Stomach (tissue), 19 donors: ENCODE measurements around the gene VCX3B. TPM values are rescaled to one million over a fixed set of nuclear protein-coding genes. Genes with fewer than 3 reads are reported as not detected.
"Not testable (repeated sequence)": the region's sequence is repeated elsewhere in the genome, so short reads cannot be mapped to it uniquely, and the experiment has no call there.

Source experiments
- DNase-seq, 2 donors: peaks; one replicate each; pipeline versions ENCODE4 v3.0.0 to v3.0.0-alpha.2; 2013 to 2019
- H3K27ac ChIP-seq, 5 donors: fragments of 200-600 bp in 4 of 5; sonication (generic) in 4 of 5; one replicate each; pipeline ENCODE4 v1.5.1; 2013 to 2019; ENCODE audit warnings: mild to moderate bottlenecking in 1 of 5, moderate library complexity in 1 of 5
- H3K27me3 ChIP-seq, 3 donors: fragments of 200-600 bp; sonication (generic); one replicate each; pipeline ENCODE4 v1.5.1; 2017 to 2019; ENCODE audit warnings: mixed run types in 1 of 3
- H3K36me3 ChIP-seq, 4 donors: fragments of 200-600 bp; sonication (generic); 1 replicate in 3 of 4; 2 replicates in 1 of 4; pipeline ENCODE4 v1.5.1; 2016 to 2019
- H3K4me1 ChIP-seq, 4 donors: fragments of 200-600 bp; sonication (generic); one replicate each; pipeline ENCODE4 v1.5.1; 2016 to 2019
- H3K4me3 ChIP-seq, 4 donors: fragments of 200-600 bp; sonication (generic) in 3 of 4; one replicate each; pipeline ENCODE4 v1.5.1; 2016 to 2019; ENCODE audit warnings: mild to moderate bottlenecking in 1 of 4
- H3K9me3 ChIP-seq, 4 donors: fragments of 200-600 bp; sonication (generic); one replicate each; pipeline ENCODE4 v1.5.1; 2016 to 2019
- EP300 ChIP-seq: sonication (generic); formaldehyde crosslinking; IDR thresholded peaks from one replicate; pipeline ENCODE4 v1.6.1; 2017; ENCODE audit warnings: antibody characterized with exemption
- POLR2A ChIP-seq, 4 donors: fragments of 450-650 bp; IDR thresholded peaks; one replicate each; pipeline ENCODE4 v1.6.1; 2016; ENCODE audit warnings: antibody characterized with exemption in 4 of 4, control low read depth in 2 of 4, mild to moderate bottlenecking in 1 of 4, moderate library complexity in 1 of 4
- POLR2AphosphoS5 ChIP-seq, 3 donors: sonication (generic); formaldehyde crosslinking; IDR thresholded peaks; one replicate each; pipeline ENCODE4 v1.6.1; 2016; ENCODE audit warnings: antibody characterized with exemption in 3 of 3
- WGBS, 5 donors: extraction: QIAGEN DNeasy Blood & Tissue Kit in 3 of 5; methylation state at CpG; one replicate each; pipeline versions ENCODE4 v1.1.5 to v1.1.7; 2013 to 2018; 5-methylcytosine and 5-hydroxymethylcytosine counted together
- intact Hi-C: fragments of 100-400 bp; cut with DNase I; formaldehyde crosslinking; loops from one replicate; pipeline ENCODE4 v1.15.1; 2023; ENCODE audit warnings: low total_unique reads
- long read RNA-seq, 10 donors: transcript quantifications; one replicate each; lab custom pipeline, GENCODE V29; 2026
- polyA plus RNA-seq, 3 donors: library from polyadenylated mRNA; stranded (reverse); fragments of 200-250 nt; gene quantifications; one replicate each; pipeline ENCODE4 v1.2.3, GENCODE V29; 2013
- total RNA-seq, 5 donors: library from RNA; depleted of rRNA; stranded (reverse); fragments of >200 nt; gene quantifications; one replicate each; pipeline versions ENCODE4 v1.1.0 to v1.2.3, GENCODE V29; 2014 to 2016
- TF ChIP-seq, protein P1 (sequence below), 7 experiments: fragments of 450-650 bp in 4 of 7; fragments of 200-600 bp in 3 of 7; sonication (generic) in 3 of 7; IDR thresholded peaks; one replicate each; pipeline ENCODE4 v1.5.1; 2016 to 2019; ENCODE audit warnings: antibody characterized with exemption in 7 of 7, control low read depth in 2 of 7, mild to moderate bottlenecking in 1 of 7
- donor health status: healthy with polysubstance abuse.
- donor health status: Bipolar disorder and iron deficiency.
- donor health status: healthy.

The VCX3B gene
- under 1 TPM in 1 of 5 donors, not detected in 4; 0.87 TPM for total RNA-seq
- polyA plus RNA-seq: 1 to 10 TPM in 1 of 3 donors, under 1 TPM in 2; 0.53 to 2.7 (median 0.62) TPM
- long read RNA-seq, donor 1: 0 reads
- long read RNA-seq, donor 2: 0 reads
- long read RNA-seq, donor 3: 0 reads
- long read RNA-seq, donor 4: 0 reads
- long read RNA-seq, donor 5: 0 reads
- long read RNA-seq, donor 6: 0 reads
- long read RNA-seq, donor 7: 0 reads
- long read RNA-seq, donor 8: 0 reads
- long read RNA-seq, donor 9: 0 reads
- long read RNA-seq, donor 10: 0 reads

- intact Hi-C loops, H3K9me3 ChIP-seq, H3K27me3 ChIP-seq, H3K4me3 ChIP-seq, H3K4me1 ChIP-seq, H3K27ac ChIP-seq, DNase-seq, H3K36me3 ChIP-seq: not testable (repeated sequence)
- WGBS, 5 donors: 80 to 92% (median 85%) methylated on average over 2 to 3 of the region's 3 CpGs
Measured at GRCh38 chrX:8464530-8464929, at the start of gene VCX3B. TSS of gene VCX3B (plus strand) at chrX:8464830. CDS start at chrX:8465451, 621 bp downstream.

DNA sequence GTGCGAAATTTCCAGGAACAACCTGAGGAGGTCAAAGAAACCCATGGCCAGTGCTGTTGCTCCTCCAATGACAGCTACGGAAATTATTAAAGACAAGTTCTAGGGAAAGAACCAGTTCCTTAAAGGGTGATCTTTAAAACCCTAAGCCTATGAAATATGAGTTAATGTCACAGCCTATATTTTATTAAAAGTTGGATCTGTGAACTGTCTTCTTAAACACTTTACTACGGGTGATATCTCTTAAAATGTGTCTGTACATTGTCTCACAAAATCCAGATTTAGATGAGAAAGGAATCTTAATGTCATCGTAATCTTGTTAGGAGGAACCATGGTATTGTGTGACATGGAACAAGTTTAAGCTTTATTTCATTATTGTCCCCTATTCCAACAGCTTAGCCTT lies 46.3 kb upstream of the VCX3B start:
- intact Hi-C loops: no loop called here
- no peak overlapping the region for H3K27ac ChIP-seq
- no peak for DNase-seq
- H3K4me3 ChIP-seq: no peak overlapping the region
- no peaks in the 10 kb centered on the region for H3K4me1 ChIP-seq
- no peaks in the 10 kb centered on the region for H3K36me3 ChIP-seq
- H3K9me3 ChIP-seq: no peaks in the 10 kb centered on the region
- H3K27me3 ChIP-seq: no peaks in the 10 kb centered on the region
- 86 to 94% (median 90%) methylated on average over 4 of the region's 4 CpGs for WGBS, 5 donors
- TF ChIP-seq EP300 (no peak), POLR2AphosphoS5 (IDR thresholded peaks at IDR 0.05) (no peak), POLR2A (IDR thresholded peaks at IDR 0.05) (no peak)
- TF ChIP-seq, protein P1, sequence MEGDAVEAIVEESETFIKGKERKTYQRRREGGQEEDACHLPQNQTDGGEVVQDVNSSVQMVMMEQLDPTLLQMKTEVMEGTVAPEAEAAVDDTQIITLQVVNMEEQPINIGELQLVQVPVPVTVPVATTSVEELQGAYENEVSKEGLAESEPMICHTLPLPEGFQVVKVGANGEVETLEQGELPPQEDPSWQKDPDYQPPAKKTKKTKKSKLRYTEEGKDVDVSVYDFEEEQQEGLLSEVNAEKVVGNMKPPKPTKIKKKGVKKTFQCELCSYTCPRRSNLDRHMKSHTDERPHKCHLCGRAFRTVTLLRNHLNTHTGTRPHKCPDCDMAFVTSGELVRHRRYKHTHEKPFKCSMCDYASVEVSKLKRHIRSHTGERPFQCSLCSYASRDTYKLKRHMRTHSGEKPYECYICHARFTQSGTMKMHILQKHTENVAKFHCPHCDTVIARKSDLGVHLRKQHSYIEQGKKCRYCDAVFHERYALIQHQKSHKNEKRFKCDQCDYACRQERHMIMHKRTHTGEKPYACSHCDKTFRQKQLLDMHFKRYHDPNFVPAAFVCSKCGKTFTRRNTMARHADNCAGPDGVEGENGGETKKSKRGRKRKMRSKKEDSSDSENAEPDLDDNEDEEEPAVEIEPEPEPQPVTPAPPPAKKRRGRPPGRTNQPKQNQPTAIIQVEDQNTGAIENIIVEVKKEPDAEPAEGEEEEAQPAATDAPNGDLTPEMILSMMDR (IDR thresholded peaks at IDR 0.05): no peak

- no peak for TF ChIP-seq POLR2A (IDR thresholded peaks at IDR 0.05)
- TF ChIP-seq POLR2AphosphoS5 (IDR thresholded peaks at IDR 0.05): no peak
- Histone ChIP-seq H3K4me1 (no peaks in the 10 kb centered on the region), H3K27ac (no peak overlapping the region), H3K4me3 (no peak overlapping the region), H3K36me3 (no peaks in the 10 kb centered on the region), H3K27me3 (no peaks in the 10 kb centered on the region), H3K9me3 (no peaks in the 10 kb centered on the region)
- no peak for DNase-seq
- intact Hi-C loops: no loop called here
- WGBS, 5 donors: 25 to 65% (median 50%) methylated on average over 1 of the region's 1 CpG
Measured at GRCh38 chrX:8424912-8425311, 39.7 kb upstream of the VCX3B start.

GRCh38 chrX:8429692-8430249 lies 34.9 kb upstream of the VCX3B start:
- Histone ChIP-seq H3K4me1 (no peaks in the 10 kb centered on the region), H3K27ac (no peak overlapping the region), H3K27me3 (no peaks in the 10 kb centered on the region), H3K36me3 (no peaks in the 10 kb centered on the region), H3K9me3 (no peaks in the 10 kb centered on the region), H3K4me3 (no peak overlapping the region)
- DNase-seq: no peak
- intact Hi-C loops: no loop called here
- TF ChIP-seq, protein P1 (IDR thresholded peaks at IDR 0.05): no peak
- WGBS, 5 donors: 61 to 78% (median 74%) methylated on average over 6 of the region's 6 CpGs

GRCh38 chrX:8430444-8430843 lies 34.2 kb upstream of the VCX3B start:
- intact Hi-C loops: no loop called here
- Histone ChIP-seq H3K4me1 (no peaks in the 10 kb centered on the region), H3K27ac (no peak overlapping the region), H3K27me3 (no peaks in the 10 kb centered on the region), H3K9me3 (no peaks in the 10 kb centered on the region), H3K36me3 (no peaks in the 10 kb centered on the region), H3K4me3 (no peak overlapping the region)
- no peak for DNase-seq
- no peak for TF ChIP-seq EP300
- no peak for TF ChIP-seq POLR2AphosphoS5 (IDR thresholded peaks at IDR 0.05)
- TF ChIP-seq, protein P1 (IDR thresholded peaks at IDR 0.05): no peak
- TF ChIP-seq POLR2A (IDR thresholded peaks at IDR 0.05): no peak
- 36 to 57% (median 49%) methylated on average over 3 of the region's 3 CpGs for whole genome bisulfite sequencing, 5 donors
